ENCODE results near the gene TMEM255B. TPM values are rescaled to one million over a fixed set of nuclear protein-coding genes. Genes with fewer than 3 reads are reported as not detected.

The TMEM255B gene
- total RNA-seq, 1 donor from 2014 or later, result 0.89 TPM

- no peak for TF ChIP-seq CTCF (IDR thresholded peaks at IDR 0.05)
- no peaks in the 10 kb centered on the region for H3K27me3 Mint-ChIP-seq (ENCODE audit: unreplicated experiment)
- H3K27ac Mint-ChIP-seq (ENCODE audit: unreplicated experiment), result no peak overlapping the region
- H3K4me3 Mint-ChIP-seq (ENCODE audit: unreplicated experiment), result no peak overlapping the region
- H3K9me3 Mint-ChIP-seq (ENCODE audit: unreplicated experiment), result no peaks in the 10 kb centered on the region
- DNase-seq (ENCODE audit: extremely low spot score, unreplicated experiment), result no peak
- peaks cover 33% of the 10 kb centered on the region for H3K4me1 Mint-ChIP-seq (ENCODE audit: unreplicated experiment)
- H3K36me3 Mint-ChIP-seq (ENCODE audit: unreplicated experiment), result no peaks in the 10 kb centered on the region
These were observed 60.3 kb downstream of the TMEM255B start for GRCh38 chr13:113819341-113819730.

GRCh38 chr13:113819731-113820715 is 61.0 kb downstream of the TMEM255B start:
- no peak overlapping the region for H3K4me3 Mint-ChIP-seq (ENCODE audit: unreplicated experiment)
- H3K27ac Mint-ChIP-seq (ENCODE audit: unreplicated experiment), result no peak overlapping the region
- H3K9me3 Mint-ChIP-seq (ENCODE audit: unreplicated experiment), result no peaks in the 10 kb centered on the region
- H3K27me3 Mint-ChIP-seq (ENCODE audit: unreplicated experiment), result no peaks in the 10 kb centered on the region
- no peaks in the 10 kb centered on the region for H3K36me3 Mint-ChIP-seq (ENCODE audit: unreplicated experiment)
- TF ChIP-seq CTCF (IDR thresholded peaks at IDR 0.05), result no peak
- peaks cover 30% of the 10 kb centered on the region for H3K4me1 Mint-ChIP-seq (ENCODE audit: unreplicated experiment)
- DNase-seq (ENCODE audit: extremely low spot score, unreplicated experiment), result no peak

GRCh38 chr13:113820813-113821651 is 62.0 kb downstream of the TMEM255B start:
- Mint-ChIP-seq H3K27ac (ENCODE audit: unreplicated experiment) (peak overlapping the region; percentile 85), H3K4me3 (ENCODE audit: unreplicated experiment) (peak overlapping the region; percentile 73), H3K36me3 (ENCODE audit: unreplicated experiment) (no peaks in the 10 kb centered on the region), H3K9me3 (ENCODE audit: unreplicated experiment) (no peaks in the 10 kb centered on the region), H3K4me1 (ENCODE audit: unreplicated experiment) (peaks cover 26% of the 10 kb centered on the region), H3K27me3 (ENCODE audit: unreplicated experiment) (no peaks in the 10 kb centered on the region)
- TF ChIP-seq CTCF (IDR thresholded peaks at IDR 0.05), result peak; percentile 23
- peak; percentile 95 for DNase-seq (ENCODE audit: extremely low spot score, unreplicated experiment)

GRCh38 chr13:113821847-113822246 is 62.8 kb downstream of the TMEM255B start:
- Mint-ChIP-seq H3K36me3 (ENCODE audit: unreplicated experiment) (no peaks in the 10 kb centered on the region), H3K4me3 (ENCODE audit: unreplicated experiment) (no peak overlapping the region), H3K27ac (ENCODE audit: unreplicated experiment) (peak overlapping the region; percentile 85), H3K27me3 (ENCODE audit: unreplicated experiment) (no peaks in the 10 kb centered on the region), H3K9me3 (ENCODE audit: unreplicated experiment) (no peaks in the 10 kb centered on the region), H3K4me1 (ENCODE audit: unreplicated experiment) (peaks cover 23% of the 10 kb centered on the region)
- TF ChIP-seq CTCF (IDR thresholded peaks at IDR 0.05), result no peak
- no peak for DNase-seq (ENCODE audit: extremely low spot score, unreplicated experiment)

GRCh38 chr13:113822266-113822665 is 63.2 kb downstream of the TMEM255B start:
- H3K4me1 Mint-ChIP-seq (ENCODE audit: unreplicated experiment), result peaks cover 21% of the 10 kb centered on the region
- no peak overlapping the region for H3K27ac Mint-ChIP-seq (ENCODE audit: unreplicated experiment)
- DNase-seq (ENCODE audit: extremely low spot score, unreplicated experiment), result no peak
- no peak for TF ChIP-seq CTCF (IDR thresholded peaks at IDR 0.05)
- H3K36me3 Mint-ChIP-seq (ENCODE audit: unreplicated experiment), result no peaks in the 10 kb centered on the region
- H3K9me3 Mint-ChIP-seq (ENCODE audit: unreplicated experiment), result no peaks in the 10 kb centered on the region
- no peak overlapping the region for H3K4me3 Mint-ChIP-seq (ENCODE audit: unreplicated experiment)
- H3K27me3 Mint-ChIP-seq (ENCODE audit: unreplicated experiment), result no peaks in the 10 kb centered on the region
